A549 treated with DMSO at 1 μM for 4 hours (cell line): ENCODE results near the gene ATRX. TPM values are rescaled to one million over a fixed set of nuclear protein-coding genes. Genes with fewer than 3 reads are reported as not detected.

Experiments used
- total RNA-seq: library from RNA; stranded (reverse); fragments of 200-300 nt; extraction: Qiagen RNA extraction; gene quantifications from 5 replicates; pipeline ENCODE4 v1.2.3, GENCODE V29; 2022; ENCODE audit warnings: low read depth

ATRX gene
- 17.4 to 30.7 TPM (median 26.4 TPM) in 5 replicates for total RNA-seq

GRCh38 chrX:77785486-77786364 is at the start of gene ATRX:
Gene ATRX, minus strand, starts transcription at chrX:77786216. Its CDS starts 215 bp downstream, at chrX:77786001.

Other genes starting within 250 kb of the ATRX start
- gene MAGT1, start 109.2 kb upstream of the ATRX start, total RNA-seq: 37.3 to 49.0 TPM (median 44.2 TPM) in 5 replicates
- gene COX7B, start 113.3 kb upstream of the ATRX start, total RNA-seq: 557 to 700 TPM (median 577 TPM) in 5 replicates
- 3.0 to 4.3 TPM (median 4.1 TPM) in 5 replicates for gene ATP7A, start 124.5 kb upstream of the ATRX start, total RNA-seq
- 0.17 to 0.46 TPM (median 0.36 TPM) in 3 of 5 replicates, not detected in the others for gene PGAM4, start 183.4 kb upstream of the ATRX start, total RNA-seq